GM21423 (cell line): ENCODE results near the gene REPIN1.

Experiments
- ATAC-seq: cut with Tn5 transposase; IDR thresholded peaks from one replicate; pipeline ENCODE4 v1.9.1; 2021; ENCODE audit warnings: mild to moderate bottlenecking, moderate library complexity; ENCODE audit not compliant: unreplicated experiment

REPIN1 gene

GRCh38 chr7:150388709-150389531, 20.3 kb downstream of the REPIN1 start:
- no peak for ATAC-seq

- no peak for ATAC-seq
Measured at GRCh38 chr7:150389532-150389816, 20.9 kb downstream of the REPIN1 start.

GRCh38 chr7:150390205-150390604, 21.6 kb downstream of the REPIN1 start:
- no peak for ATAC-seq

GRCh38 chr7:150393325-150393724, 24.7 kb downstream of the REPIN1 start:
- ATAC-seq = no peak

GRCh38 chr7:150396426-150396825, 27.8 kb downstream of the REPIN1 start:
- no peak for ATAC-seq

GRCh38 chr7:150396851-150397260, 28.2 kb downstream of the REPIN1 start:
- no peak for ATAC-seq

GRCh38 chr7:150397346-150398107, 28.9 kb downstream of the REPIN1 start:
- ATAC-seq = no peak

GRCh38 chr7:150398108-150398964, 29.7 kb downstream of the REPIN1 start:
- ATAC-seq = no peak

GRCh38 chr7:150398965-150399320, 30.3 kb downstream of the REPIN1 start:
- ATAC-seq = no peak

- no peak for ATAC-seq
Measured at GRCh38 chr7:150399421-150400007, 30.9 kb downstream of the REPIN1 start.

- no peak for ATAC-seq
Measured at GRCh38 chr7:150400008-150400787, 31.6 kb downstream of the REPIN1 start.

- no peak for ATAC-seq
Measured at GRCh38 chr7:150400788-150401423, 32.3 kb downstream of the REPIN1 start.

- no peak for ATAC-seq
Measured at GRCh38 chr7:150401424-150401790, 32.8 kb downstream of the REPIN1 start.

GRCh38 chr7:150401861-150402631, 33.4 kb downstream of the REPIN1 start:
- no peak for ATAC-seq

GRCh38 chr7:150402671-150403321, 34.2 kb downstream of the REPIN1 start:
- no peak for ATAC-seq

- no peak for ATAC-seq
Measured at GRCh38 chr7:150403376-150404171, 35.0 kb downstream of the REPIN1 start.

GRCh38 chr7:150404172-150404804, 35.7 kb downstream of the REPIN1 start:
- no peak for ATAC-seq
